Hematopoietic multipotent progenitor cell treated with erythropoietin and hydrocortisone succinate and interleukin-3 and kit ligand, for 8 days (in vitro differentiated cells): Measurements from ENCODE around the gene SEMA6C.
A peak's percentile ranks its signal among the peaks of the same experiment; 100 is the strongest.

Experiments used
- DNase-seq: peaks from one replicate; pipeline ENCODE4 v3.0.0-alpha.2; 2015

Gene SEMA6C

DNA sequence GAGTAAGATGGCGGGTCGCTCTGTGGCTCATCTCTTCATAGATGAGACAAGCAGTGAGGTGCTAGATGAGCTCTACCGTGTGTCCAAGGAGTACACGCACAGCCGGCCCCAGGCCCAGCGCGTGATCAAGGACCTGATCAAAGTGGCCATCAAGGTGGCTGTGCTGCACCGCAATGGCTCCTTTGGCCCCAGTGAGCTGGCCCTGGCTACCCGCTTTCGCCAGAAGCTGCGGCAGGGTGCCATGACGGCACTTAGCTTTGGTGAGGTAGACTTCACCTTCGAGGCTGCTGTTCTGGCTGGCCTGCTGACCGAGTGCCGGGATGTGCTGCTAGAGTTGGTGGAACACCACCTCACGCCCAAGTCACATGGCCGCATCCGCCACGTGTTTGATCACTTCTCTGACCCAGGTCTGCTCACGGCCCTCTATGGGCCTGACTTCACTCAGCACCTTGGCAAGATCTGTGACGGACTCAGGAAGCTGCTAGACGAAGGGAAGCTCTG is 12.4 kb upstream of the SEMA6C start:
- no peak for DNase-seq

DNA sequence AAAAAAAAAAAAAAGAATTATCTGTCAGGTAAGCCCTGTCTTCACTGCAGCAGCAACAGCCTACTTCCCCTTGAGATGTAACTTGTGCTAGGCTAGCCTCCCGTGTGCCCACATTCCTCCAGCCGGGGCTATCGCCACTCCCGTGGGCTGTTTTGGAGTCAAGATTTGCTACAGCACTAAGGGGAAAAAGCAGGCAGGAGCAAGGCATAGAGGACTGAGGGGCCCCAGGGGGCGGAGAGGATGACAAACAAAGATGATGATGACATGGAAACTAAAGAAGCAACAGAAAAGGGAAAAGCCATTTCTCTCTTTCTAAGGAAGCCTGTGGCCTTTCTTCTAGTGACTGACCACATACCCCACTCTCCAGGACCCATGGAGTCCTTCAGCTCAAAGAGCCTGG is 11.9 kb upstream of the SEMA6C start:
- no peak for DNase-seq

DNA sequence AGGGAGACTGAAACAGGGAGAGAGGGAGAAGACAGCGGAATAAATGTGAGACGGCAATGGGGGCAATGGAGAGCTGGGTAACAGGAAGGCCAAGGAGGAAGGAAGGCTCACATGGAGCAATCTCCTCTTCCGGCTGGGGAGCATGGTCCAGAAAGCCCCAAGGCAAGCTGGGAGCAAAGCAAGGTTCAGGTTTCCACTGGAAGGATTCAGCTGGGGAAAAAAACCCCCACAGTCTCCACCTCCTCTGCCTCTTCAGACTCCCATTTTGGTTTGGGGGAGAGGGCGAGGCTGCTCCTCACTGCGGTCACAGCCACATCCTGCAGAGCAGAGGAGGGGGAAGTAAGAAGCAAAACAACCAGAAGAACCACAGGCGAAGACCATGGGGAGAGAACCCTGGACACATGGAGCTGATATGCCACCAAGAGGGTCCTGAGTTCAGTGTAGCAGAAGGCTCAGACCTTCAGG is 10.7 kb upstream of the SEMA6C start:
- peak; percentile 73 for DNase-seq

GRCh38 chr1:151156515-151156819 is 10.0 kb upstream of the SEMA6C start, which contains the start of gene TNFAIP8L2:
Gene TNFAIP8L2, plus strand, starts transcription at chr1:151156649. Its CDS starts 2,049 bp downstream, at chr1:151158698.
- DNase-seq, result peak; percentile 82

GRCh38 chr1:151147665-151148064 is 1.2 kb upstream of the SEMA6C start:
- DNase-seq, result peak; percentile 63

DNA sequence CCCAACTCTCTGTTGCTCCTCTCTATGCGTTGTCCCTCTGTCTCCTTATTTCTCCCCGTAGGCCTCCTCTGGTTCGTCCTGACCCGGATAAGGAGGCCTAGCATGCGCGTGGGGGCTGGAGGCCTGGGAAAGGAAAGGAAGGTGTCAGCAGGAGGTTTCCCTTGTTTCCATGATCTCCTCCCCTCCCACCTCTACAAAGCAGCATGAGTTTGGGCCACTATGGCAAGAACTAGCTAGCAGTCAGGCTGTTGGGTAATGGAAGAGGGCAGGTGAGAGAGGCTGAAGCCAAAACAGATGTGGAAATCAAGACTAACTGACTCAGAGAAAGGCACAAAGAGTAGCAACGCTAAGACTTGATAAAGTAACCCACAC is 687 bp upstream of the SEMA6C start:
- no peak for DNase-seq

- DNase-seq, result no peak
These were observed 389 bp downstream of the SEMA6C start for GRCh38 chr1:151146072-151146411.

- DNase-seq, result peak; percentile 39
These were observed 943 bp downstream of the SEMA6C start for GRCh38 chr1:151145304-151146071.

DNA sequence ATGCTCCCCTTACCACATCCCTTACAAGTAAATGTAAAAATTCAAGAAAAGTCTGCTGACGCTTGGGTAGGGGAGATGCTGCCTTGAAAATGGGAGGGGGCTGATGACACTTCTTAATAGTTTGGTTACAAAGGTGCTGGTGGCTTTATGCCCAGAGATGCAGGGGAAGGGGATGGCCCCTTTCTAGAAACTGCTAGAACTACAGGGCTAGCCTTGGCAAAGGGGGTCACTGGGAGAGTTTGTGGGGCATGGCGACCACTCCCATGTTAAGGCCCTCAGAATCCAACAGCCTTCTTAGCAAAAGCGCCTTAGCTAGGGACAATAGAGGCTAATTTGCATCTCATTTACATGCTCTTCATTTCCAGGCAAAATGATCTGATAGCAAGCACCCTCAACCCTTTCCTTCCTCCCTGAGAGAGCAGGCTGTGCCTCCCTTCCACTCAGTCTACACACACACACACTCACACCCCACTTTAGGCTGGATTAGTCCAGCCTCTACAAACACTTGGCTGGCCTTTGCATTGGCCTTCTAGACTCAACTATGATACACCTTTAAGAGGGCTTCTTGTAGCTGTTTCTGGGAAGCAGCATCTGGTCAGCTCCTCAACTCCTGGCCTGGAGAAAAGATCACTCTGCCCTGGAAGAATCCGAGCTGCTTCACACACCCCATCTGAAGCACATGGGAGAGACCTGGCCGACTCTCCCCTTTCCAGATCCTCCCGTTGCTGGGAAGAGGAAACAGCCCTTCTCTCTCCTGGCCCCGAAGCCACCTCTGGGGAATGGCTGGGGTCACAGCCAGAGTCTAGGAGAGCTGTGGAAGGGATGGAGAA is 1.7 kb downstream of the SEMA6C start:
- no peak for DNase-seq

DNA sequence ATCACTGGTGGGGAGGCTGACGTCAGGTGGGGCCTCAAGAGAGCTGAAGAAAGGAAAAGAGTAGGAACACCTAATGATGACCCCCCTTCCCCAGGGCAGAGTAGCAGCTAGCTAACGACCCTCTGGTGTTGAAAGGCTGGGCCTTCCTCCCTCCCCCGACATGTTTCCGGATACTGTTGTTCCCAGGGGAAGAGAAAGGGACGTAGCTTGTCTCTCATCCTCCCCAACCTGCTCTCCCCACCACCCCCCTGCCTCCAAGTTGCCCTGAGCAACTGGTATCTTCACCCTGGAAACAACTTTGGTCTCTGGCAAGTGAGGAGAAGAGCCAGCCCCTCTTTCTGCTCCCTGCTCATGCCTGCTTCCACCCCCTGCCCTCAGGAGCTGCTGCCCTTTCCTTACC is 2.4 kb downstream of the SEMA6C start:
- DNase-seq, result no peak

- DNase-seq, result no peak
These were observed 3.4 kb downstream of the SEMA6C start for GRCh38 chr1:151143057-151143435.

- DNase-seq, result no peak
These were observed 3.9 kb downstream of the SEMA6C start for GRCh38 chr1:151142411-151143056.

DNA sequence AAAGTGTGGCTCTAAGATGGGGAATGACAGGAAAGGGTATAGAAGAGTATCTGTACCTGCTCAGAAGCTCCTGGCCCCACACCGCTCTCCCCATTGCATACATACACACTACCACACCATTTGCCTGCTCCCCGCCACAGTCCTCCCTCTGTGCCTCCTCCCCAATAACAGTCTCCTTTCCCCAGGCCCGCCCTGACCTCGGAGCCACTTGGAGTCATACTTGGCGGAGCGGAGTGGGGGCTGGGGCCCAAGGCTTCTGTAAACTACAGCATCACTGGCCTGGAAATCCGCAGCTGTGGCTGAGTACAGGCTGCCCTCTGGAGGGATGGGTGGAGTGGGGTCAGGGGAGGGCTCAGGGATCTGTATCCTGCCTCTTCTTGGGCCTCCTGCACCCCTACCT is 8.6 kb downstream of the SEMA6C start:
- no peak for DNase-seq

- no peak for DNase-seq
These were observed 10.7 kb downstream of the SEMA6C start for GRCh38 chr1:151135433-151136385.

DNA sequence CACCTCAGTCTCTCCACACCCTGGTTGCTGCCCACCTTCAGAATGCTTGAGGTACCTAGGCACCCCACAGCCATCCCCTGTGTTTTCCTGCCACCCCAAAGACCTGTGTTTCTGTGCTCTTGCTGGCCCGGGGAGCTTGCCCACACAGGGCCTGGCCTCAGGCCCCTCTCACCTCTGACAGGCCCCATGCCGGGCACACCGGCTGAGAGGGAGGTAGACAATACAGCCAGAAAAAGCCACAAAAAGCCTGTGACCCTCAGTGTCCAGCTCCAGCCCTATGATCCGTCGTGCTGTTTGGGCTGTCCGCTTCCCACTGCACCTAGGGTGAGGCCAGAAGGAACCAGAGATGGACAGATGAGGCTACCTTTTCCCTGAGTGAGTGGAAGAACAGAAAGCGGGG is 11.4 kb downstream of the SEMA6C start:
- DNase-seq, result no peak

- DNase-seq, result no peak
These were observed 12.0 kb downstream of the SEMA6C start for GRCh38 chr1:151134396-151134795.

DNA sequence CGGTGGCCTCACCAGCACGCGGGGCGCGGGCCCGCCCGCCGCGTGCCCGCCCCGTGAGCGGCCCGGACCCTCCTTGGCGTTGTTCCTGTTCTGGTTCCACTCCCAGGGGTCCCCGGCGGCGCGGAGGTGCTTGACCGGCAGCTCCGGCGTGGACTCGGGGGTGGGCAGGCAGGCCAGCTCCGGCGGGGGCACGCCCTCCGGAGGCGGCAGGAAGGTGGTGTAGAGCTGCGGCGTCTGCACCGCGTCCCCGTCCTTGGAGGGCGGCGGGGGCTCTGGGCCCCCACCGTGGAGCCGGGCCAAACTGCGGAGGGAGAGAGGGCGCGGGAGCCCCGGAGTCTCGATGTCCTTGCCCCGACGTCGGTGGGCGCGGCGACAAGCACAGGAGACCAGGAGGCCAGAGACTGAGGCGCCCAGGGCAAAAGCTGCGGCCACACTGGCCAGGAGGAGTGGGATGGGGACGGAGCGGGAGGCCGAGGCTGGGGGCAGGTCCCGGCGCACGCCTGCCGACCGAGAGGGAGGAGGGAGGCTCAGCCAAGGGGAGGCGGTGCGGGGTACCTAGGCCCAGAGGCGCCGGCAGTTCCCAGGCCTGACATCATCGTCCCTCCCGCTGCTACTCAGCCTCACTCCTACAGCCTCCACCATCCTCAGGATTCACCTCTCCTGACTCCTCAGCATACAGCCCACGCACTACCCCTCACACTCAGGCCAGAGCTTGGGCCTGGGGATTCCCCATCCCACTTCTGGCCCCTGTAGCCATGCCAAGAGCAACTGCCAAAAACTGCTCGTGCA is 13.2 kb downstream of the SEMA6C start:
- no peak for DNase-seq

- DNase-seq, result no peak
These were observed 14.0 kb downstream of the SEMA6C start for GRCh38 chr1:151132335-151133017.

DNA sequence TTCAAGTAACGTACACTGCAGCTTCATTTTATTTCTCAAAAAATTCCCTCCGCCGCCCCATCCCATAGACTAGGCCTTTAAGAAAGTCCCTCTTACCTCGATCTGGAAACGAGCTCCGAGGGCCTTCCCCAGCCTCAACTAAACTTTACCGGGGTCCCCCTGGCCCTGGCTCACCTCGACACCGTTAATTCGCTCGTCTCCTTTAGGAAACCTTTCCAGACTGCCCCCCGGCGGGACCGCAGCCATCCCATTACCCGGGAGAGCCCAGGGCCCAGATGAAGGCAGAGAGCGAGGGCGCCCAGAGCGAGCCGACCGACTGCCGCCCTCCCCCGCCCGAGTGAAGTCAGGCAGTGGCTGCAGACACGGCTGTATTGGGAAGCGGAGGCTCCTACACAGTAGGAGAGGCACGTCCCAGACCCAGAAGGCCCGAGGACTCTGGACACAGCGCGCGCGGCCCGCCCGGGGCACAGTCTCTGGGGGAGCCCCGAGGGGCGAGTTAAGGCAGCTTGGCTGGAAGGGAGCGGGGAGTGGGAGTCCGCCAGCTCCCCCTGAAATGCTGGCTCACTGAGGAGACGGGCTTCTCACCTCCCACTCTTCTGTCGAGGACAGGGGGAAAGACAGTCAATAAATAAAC is 14.6 kb downstream of the SEMA6C start:
- DNase-seq, result no peak

GRCh38 chr1:151130987-151131586 is 15.3 kb downstream of the SEMA6C start:
- DNase-seq, result peak; percentile 85
